Islet of Langerhans (tissue), 1 donor: Measurements from ENCODE around the gene MIB2.
"Not testable (repeated sequence)": the region's sequence is repeated elsewhere in the genome, so short reads cannot be mapped to it uniquely, and the experiment has no call there.

Experiments
- FAIRE-seq: peaks from one replicate; lab custom pipeline; 2011; peaks lifted over from hg19 to GRCh38; lab: Jason Lieb, UNC

Gene MIB2

DNA sequence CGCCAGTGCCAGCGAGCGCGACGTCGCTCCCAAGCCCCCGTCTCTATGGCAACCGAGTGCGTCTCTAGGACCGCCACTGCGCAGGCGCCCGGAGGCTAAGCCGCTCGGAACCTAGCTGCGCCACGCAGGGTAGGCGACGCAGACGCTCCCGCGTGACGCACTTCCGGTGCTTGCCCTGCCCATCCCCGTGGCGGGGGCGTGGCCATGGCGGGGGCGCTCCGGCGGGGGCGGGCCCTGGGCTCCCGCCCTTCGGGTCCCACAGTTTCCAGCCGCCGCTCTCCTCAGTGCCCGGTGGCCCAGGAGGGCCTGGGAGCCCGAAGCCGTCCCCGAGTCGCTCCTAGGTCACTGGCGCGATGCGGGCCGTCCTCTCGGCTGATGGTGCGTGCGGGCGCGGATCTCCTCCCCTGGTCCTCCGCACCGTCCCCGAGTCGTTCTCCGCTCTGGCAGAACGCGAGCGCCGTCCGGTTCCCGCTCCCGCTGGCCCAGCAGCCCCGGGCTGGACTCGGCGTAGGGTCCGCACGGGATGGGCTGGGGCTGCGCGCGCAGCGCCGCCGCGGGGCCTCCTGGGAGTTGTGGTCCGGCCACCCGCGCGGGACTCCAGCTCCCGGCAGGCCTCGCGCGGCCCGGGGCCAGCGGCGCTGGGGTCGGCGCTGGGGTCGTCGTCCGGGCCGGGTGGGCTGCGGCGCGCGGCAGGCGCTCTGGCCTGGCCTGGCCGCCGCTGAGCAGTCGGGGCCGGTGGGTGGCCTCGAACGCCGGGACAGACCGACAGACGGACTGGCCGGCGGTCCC lies at the start of gene MIB2:
Gene MIB2, plus strand, starts transcription at position 245 of the 789 bp plus-strand sequence. CDS start 7,953 bp downstream, outside the sequence.
- FAIRE-seq = no peak

- FAIRE-seq = no peak
These were observed 48.0 kb upstream of the MIB2 start for GRCh38 chr1:1567152-1567875.

- no peak for FAIRE-seq
These were observed 47.4 kb upstream of the MIB2 start for GRCh38 chr1:1567891-1568291.

DNA sequence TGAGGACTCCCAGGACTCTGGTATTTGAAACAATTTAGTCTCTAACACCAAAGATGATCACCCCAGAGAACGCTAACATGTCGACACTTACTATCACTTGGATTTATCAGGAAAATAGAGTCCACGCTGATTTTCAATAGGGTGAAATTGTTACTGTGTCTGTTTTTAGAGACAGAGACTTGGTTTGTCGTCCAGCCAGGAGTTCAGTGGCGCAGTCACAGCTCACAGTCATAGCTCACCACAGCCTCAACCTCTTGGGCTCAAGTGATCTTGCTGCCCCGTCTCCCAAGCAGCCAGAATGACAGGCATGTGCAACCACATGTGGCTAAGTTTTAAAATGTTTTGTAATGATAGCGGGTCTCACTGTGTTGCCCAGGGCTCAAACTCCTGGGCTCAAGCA lies 46.0 kb upstream of the MIB2 start:
- no peak for FAIRE-seq

GRCh38 chr1:1573843-1574720 lies 41.2 kb upstream of the MIB2 start:
- no peak for FAIRE-seq

DNA sequence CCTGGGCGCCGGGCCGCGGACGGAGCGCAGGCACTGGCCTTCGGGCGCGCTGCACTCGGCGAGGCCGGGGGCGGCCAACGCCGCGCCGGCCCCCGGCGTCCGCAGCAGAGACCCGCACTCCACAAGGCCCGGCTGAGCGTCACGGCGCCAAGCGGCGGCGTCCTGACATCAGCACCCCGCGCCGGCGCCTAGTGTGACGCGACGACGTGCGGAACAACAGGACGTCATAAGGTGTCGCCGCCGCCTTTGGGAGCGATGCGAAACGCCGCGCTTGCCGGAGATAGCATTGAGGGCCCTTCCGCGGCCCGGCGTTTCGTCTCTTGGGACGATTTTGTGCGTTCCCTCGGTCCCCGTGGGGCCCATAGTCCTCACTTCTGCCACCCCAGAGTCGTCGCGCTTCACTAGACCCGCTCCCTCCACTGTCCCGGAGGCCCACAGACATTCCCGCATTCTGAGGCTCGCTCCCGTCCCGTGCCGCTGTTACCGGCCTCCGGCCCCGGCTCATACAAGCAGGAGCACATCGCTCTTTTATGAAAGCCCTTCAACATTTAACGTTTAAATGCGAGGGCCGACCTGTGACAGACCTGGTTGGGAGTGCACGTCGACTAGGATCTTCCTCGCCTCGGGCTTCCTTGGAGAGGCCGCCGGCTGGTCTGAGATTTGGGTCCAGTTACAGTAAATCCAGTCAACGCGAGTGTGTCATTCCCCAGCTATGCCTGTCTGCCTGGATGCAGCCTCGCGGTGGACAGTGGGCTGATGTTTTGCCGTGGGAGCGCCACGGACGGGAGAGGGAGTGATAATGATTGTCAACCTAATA lies 40.4 kb upstream of the MIB2 start, which contains the start of gene SSU72:
Gene SSU72, minus strand, starts transcription at position 143 of the 817 bp plus-strand sequence. CDS start 306 bp downstream, outside the sequence.
- FAIRE-seq = no peak

DNA sequence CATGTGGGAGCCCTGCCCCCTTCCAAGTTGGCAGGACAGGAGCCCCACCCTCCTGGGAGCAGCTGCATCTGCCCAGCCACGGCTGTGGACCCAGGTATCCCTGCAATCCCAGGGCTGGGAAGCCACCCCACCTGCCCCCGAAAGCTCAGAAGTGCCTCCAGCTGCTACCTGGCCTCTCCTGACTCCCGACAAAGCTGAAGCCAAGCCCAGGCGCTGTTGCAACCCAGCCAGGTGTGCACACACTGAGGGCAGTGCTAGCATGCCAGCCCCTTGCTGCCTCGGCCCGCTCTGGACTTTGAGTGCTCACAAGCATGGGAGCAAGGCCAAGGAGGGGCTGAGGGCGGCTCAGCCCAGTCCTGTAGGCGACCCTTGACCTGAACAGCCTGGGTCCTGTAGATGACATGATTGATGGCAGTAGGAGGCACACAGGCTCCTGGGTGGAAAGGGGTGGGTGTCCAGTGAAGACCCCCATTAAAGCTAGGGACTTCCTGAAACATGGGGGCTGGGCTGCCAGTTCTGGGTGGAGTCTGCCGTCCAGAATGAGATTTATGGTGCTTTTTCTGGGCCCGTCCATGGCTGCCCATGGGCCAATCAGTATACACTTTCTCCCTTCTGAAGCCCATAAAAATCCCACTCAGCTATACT lies 37.8 kb upstream of the MIB2 start:
- no peak for FAIRE-seq

- no peak for FAIRE-seq
These were observed 36.8 kb upstream of the MIB2 start for GRCh38 chr1:1578371-1578940.

GRCh38 chr1:1582585-1583346 lies 32.5 kb upstream of the MIB2 start:
- FAIRE-seq = no peak

- no peak for FAIRE-seq
These were observed 31.8 kb upstream of the MIB2 start for GRCh38 chr1:1583347-1584010.

DNA sequence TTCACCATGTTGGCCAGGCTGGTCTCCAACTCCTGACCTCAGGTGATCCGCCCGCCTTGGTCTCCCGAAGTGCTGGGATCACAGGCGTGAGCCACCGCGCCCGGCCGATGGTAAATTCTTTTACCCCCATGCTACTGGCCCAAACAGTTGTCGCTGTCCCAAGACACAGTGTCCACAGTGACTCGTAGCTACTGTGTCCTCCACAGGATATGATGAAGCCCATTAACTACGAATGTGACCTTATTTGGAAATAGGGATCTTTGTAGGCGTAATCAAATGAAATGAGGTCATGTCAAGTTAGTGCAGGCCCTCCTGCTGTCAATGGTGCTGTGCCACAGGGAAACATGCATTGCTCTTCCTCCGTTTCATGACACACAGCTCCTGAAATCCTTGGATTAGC lies 23.8 kb upstream of the MIB2 start:
- no peak for FAIRE-seq

- no peak for FAIRE-seq
These were observed 21.3 kb upstream of the MIB2 start for GRCh38 chr1:1593834-1594601.

DNA sequence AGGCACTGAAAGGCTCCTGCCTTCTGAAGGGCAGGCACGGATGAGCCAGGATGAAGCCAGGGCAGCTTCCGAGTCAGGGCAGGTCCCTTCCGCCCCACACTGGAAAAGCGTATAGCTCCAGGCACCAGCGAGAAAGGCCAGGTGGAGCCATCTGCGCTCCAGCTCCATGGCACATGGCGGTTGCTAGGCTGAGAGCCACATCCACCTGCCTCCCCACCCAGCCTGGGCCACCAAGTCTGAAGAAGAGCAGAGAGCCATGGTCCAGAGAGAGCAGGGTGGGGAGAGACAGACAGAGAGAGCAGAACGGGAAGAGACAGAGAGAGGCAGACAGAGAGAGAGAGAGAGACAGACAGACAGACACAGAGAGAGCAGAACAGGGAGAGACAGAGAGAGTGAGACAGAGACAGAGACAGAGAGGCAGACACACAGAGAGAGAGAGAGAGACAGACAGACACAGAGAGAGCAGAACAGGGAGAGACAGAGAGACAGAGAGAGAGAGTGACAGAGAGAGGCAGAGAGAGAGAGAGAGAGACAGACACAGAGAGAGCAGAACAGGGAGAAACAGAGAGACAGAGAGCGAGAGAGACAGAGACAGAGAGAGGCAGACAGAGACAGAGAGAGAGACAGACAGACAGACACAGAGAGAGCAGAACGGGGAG lies 20.6 kb upstream of the MIB2 start:
- no peak for FAIRE-seq

DNA sequence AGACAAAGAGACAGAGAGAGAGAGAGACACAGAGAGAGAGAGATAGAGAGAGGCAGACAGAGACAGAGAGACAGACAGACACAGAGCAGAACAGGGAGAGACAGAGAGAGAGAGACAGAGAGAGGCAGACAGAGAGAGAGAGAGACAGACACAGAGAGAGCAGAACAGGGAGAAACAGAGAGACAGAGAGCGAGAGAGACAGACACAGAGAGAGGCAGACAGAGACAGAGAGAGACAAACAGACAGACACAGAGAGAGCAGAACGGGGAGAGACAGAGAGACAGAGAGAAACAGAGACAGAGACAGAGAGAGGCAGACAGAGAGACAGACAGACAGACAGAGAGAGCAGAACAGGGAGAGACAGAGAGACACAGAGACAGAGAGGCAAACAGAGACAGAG lies 20.0 kb upstream of the MIB2 start:
- not testable (repeated sequence) for FAIRE-seq

- no peak for FAIRE-seq
These were observed 18.6 kb upstream of the MIB2 start for GRCh38 chr1:1596493-1597274.

DNA sequence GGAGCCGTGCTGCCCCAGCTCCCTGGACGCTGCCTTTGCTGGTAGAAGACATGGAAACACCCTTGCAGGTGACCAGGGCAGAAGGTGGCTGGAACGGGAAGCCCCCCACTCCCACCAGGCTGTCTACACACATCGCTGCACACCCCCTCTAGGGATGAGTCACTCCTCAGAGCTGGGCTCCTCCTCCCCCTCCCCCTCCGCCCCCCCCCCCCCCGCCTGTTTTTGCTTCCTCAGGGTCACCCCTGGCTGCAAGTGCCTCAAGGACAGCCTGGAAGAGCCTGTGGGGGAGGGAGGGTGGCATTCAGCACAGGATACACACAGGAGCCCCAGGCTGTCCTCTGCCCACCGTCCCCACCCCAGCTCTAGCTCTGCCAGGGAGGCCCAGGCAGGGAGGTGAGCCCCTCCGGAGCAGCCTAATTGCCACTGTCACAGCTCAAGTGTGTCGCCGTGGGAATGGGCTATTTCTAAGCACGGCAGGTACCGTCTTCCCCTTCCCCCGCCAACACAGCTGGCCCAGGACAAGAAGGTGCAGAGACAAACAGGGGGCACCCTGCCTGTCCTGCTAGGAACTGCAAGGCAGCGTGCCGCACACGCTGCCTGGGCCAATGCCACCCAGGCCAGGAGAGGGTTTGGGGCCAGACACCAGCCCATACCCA lies 17.9 kb upstream of the MIB2 start:
- FAIRE-seq = no peak
